IPS-15b (cell line): Measurements from ENCODE around the gene AP1M2.

ENCODE experiments used
- H3K27me3 ChIP-seq: one replicate; pipeline ENCODE4 v1.6.1; 2013; ENCODE audit warnings: low read length; ENCODE audit not compliant: control insufficient read depth, insufficient read depth
- H3K36me3 ChIP-seq: one replicate; pipeline ENCODE4 v1.6.1; 2013; ENCODE audit warnings: low read length; ENCODE audit not compliant: control insufficient read depth, insufficient read depth
- H3K4me1 ChIP-seq: one replicate; pipeline ENCODE4 v1.6.1; 2013; ENCODE audit warnings: mild to moderate bottlenecking, low read length; ENCODE audit not compliant: control insufficient read depth, insufficient read depth
- H3K4me3 ChIP-seq: one replicate; pipeline ENCODE4 v1.5.1; 2013; ENCODE audit warnings: low read depth, low read length
- H3K9ac ChIP-seq: one replicate; pipeline ENCODE4 v1.6.1; 2013; ENCODE audit warnings: low read depth, mild to moderate bottlenecking, low read length
- H3K9me3 ChIP-seq: one replicate; pipeline ENCODE4 v1.6.1; 2013; ENCODE audit warnings: mild to moderate bottlenecking, low read length; ENCODE audit not compliant: control insufficient read depth, insufficient read depth

The AP1M2 gene

DNA sequence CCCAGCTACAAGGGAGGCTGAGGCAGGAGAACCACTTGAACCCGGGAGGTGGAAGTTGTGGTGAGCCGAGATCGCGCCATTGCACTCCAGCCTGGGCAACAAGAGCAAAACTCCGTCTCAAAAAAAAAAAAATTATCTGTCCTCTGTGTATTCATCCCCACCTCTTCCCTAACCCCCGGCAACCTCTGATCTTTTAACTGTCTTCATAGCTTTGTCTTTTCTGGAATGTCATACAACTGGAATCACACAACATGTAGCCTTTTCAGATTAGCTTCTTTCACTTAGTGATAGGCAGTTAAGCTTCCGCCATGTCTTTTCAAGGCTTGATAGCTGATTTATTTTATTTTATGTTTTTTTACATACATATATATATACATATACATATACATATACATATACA lies 61.5 kb downstream of the AP1M2 start:
- no peaks in the 10 kb centered on the region for H3K36me3 ChIP-seq
- no peak overlapping the region for H3K9ac ChIP-seq
- H3K27me3 ChIP-seq, result no peaks in the 10 kb centered on the region
- H3K4me3 ChIP-seq, result no peak overlapping the region
- H3K4me1 ChIP-seq, result no peaks in the 10 kb centered on the region
- no peaks in the 10 kb centered on the region for H3K9me3 ChIP-seq

DNA sequence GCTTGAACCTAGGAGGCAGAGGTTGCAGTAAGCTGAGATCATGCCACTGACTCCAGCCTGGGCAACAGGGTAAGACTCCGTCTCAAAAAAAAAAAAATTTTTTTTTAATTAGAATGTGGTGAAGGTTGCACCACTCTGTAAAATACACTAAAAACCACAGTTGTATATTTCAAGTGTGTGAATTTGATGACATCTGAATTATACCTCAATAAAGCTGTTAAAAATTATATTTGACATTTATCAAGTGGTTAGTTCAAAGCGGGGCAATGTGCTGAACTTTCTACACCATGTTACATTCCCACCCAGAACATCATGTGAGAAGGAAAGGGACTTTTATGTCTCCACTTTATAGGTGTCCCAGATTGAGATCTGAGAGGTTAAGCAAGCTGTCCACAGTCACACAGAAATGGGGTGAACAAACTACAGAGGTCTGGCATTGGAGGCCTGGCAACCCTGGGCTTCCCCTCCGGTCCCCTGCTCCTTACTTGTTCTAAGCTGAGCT lies 63.9 kb downstream of the AP1M2 start:
- Histone ChIP-seq H3K36me3 (no peaks in the 10 kb centered on the region), H3K9me3 (no peaks in the 10 kb centered on the region), H3K4me1 (no peaks in the 10 kb centered on the region), H3K9ac (no peak overlapping the region), H3K27me3 (peaks cover 14% of the 10 kb centered on the region), H3K4me3 (no peak overlapping the region)
